ENCODE measurements around the gene CECR2.
"Not testable (repeated sequence)": the region's sequence is repeated elsewhere in the genome, so short reads cannot be mapped to it uniquely, and the experiment has no call there.

The CECR2 gene

DNA sequence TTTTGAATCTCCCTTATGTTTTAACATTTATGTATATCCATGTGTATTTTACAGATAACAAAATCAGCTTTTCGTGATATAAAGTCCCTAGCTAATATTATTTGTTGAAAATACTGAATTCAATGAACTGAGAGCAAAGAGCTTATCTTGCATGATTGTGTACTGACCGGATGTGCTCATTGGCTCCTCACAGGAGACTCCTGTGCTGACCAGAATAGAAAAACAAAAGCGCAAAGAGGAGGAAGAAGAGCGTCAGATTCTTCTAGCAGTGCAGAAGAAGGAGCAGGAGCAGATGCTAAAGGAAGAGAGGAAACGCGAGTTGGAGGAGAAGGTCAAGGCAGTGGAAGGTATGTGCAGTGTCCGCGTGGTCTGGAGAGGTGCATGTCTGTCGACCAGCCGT lies 154.7 kb downstream of the CECR2 start:
- DNase-seq: no peak

DNA sequence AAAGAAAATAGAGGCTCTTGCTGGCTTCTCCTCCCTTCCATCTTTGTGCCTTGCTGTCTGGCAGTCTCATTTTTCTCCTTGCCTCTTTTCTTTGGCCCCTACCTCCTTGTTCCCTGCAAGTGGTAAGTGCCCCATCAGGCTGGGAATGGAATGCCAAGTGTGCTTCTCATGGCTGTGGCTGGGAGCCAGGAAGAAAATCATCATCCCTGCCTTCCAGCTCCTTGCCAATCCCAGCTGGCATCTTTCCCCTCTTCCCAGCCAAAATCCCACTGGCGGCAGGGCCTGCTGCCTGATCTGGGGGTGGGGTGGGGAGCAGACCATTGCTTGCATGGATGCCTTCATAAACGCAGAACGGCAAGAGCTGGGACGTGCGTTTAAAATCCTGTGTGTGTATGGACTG lies 167.0 kb downstream of the CECR2 start:
- DNase-seq: no peak

DNA sequence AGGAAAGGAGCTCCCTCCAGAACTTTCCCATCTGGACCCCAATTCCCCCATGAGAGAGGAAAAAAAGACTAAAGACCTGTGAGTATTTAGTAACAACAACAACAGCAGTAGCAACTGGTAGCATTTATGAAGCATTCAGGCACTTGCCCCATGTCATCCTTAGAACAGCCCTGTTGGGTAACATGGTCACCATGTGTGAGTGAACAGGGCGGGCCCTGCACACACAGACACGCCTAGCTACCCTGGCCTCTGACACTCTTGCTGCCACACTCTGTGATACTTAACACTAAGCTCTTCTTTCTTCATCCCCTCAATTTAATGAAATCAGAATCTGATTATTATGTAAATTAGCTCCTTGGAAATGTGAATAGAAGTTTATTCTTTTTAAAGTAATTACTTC lies 167.9 kb downstream of the CECR2 start:
- no peak for DNase-seq

DNA sequence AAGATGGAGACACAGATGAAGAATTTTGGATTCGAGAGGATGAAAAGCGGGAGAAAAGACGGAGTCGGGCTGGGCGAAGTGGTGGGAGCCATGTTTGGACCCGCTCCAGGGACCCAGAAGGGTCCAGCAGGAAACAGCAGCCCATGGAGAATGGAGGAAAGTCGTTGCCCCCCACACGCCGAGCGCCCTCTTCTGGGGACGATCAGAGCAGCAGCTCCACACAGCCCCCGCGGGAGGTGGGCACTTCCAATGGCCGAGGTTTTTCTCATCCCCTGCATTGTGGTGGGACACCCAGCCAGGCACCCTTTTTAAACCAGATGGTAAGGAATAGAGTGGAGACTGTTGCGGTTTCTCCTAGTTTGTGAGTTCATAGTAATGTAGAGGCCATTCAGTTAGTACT lies 171.2 kb downstream of the CECR2 start:
- no peak for DNase-seq

DNA sequence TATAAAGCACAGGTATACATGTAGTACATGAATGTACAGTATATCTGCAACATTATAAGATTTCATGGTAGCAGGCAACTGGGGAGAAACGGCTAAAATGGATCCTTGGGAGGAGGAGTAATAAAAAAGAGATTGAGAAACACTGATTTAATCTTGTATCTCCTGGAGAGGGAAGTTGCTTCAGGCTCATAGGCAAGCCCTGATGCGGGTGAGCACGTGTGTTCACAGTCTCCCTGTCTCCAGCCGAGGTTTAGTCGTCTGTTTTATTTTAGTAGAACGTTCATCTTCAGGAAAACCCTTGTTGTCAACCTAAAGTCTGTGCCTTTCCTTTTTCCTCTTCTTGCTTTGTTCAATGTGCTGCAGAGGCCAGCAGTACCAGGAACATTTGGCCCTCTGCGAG lies 172.2 kb downstream of the CECR2 start:
- DNase-seq: no peak

DNA sequence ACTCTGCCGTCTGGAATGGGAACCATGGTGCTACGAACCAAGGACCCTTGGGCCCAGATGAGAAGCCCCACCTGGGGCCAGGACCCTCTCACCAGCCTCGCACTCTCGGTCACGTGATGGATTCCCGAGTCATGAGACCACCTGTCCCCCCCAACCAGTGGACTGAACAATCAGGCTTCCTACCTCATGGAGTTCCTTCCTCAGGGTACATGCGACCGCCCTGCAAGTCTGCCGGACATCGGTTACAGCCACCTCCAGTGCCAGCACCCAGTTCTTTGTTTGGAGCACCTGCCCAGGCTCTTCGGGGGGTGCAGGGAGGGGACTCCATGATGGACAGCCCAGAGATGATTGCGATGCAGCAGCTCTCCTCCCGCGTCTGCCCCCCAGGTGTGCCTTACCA lies 173.2 kb downstream of the CECR2 start:
- DNase-seq: no peak

DNA sequence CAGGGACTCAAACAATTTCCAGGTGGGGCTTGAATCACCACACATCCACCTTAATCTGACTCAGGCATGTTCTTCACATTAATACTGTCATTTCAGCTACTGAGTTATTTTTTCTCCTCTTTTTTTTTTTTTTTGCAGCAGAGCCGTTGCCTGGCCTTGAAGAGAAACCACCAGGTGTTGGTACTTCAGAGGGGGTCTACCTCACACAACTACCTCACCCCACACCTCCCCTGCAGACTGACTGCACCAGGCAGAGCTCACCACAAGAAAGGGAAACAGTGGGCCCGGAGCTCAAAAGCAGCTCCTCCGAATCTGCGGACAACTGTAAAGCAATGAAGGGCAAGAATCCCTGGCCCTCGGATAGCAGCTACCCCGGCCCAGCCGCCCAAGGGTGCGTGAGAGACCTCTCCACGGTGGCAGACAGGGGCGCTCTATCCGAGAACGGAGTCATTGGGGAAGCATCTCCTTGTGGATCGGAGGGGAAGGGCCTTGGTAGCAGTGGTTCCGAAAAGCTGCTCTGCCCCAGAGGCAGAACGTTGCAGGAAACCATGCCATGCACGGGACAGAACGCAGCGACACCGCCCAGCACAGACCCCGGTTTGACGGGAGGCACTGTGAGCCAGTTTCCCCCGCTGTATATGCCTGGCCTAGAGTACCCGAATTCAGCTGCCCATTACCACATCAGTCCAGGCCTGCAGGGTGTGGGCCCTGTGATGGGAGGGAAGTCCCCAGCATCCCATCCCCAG lies 178.9 kb downstream of the CECR2 start:
- DNase-seq: no peak

DNA sequence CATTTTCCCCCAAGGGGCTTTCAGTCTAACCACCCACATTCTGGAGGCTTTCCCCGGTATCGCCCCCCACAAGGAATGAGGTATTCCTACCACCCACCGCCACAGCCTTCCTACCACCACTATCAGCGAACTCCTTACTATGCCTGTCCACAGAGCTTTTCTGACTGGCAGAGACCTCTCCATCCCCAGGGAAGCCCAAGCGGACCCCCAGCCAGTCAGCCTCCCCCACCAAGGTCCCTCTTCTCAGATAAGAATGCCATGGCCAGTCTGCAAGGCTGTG lies 179.4 kb downstream of the CECR2 start:
- no peak for DNase-seq

DNA sequence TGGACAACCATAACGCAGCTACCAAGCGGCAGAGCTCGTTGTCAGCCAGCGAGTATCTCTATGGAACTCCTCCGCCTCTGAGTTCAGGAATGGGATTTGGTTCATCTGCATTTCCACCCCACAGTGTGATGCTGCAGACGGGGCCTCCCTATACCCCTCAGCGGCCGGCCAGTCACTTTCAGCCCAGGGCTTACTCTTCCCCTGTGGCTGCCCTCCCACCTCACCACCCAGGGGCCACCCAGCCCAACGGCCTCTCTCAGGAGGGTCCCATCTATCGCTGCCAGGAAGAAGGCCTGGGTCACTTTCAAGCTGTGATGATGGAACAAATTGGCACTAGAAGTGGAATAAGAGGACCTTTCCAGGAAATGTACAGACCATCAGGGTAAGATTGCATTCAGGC lies 179.9 kb downstream of the CECR2 start:
- DNase-seq: no peak

DNA sequence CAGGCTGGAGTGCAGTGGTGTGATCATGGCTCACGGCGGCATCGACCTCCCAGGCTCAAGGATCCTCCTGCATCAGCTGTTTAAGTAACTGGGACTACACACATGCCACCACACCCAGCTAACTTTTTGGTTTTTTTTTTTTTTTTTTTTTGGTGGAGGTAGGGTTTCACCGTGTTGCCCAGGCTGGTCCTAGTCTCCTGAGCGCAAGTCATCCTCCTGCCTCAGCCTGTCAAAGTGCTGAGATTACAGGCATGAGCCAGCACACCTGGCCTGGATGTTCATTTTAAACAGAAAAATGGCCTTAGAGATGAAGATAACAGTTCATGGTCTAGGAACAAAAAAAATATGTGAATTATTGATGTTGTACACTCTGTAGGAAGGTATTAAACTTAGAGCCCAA lies 180.4 kb downstream of the CECR2 start:
- DNase-seq: no peak

DNA sequence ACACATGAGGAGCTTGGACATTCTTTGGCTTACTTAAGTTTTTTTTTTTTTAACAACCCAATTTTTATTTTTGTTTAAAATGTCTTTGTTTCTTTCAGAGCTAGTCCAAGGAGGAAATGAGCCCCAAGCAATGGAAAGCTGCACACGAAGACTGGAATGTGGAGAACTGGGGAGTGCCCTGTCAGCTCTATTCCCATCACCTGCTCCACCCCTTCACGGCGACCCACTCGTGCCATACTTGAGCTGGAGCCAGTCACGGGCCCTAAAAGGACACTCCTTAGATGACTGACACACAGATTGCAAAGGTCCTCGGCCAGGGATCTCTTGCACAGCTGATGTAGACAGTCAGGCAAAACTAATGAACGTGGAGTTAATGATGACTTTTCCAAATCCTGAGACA lies 183.5 kb downstream of the CECR2 start:
- no peak for DNase-seq

DNA sequence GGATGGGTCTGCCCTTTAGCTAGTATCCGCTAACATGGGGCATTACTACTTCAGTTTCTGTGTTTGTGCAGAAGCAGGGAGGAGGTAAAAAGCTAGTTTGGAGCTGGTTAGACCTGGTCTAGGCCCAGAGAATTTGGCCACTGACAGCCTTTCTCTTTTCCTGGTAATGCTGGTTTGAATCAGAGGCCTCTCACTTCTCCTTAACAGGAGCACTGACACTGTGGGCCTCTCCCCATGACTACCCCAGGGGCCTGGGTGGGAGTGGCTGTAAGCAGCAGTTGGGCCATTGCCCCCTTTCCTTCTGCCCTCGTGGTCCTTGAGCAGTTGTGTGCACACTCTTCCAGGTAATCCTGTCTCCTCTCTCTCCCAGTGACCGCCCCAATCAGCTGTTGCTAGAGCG lies 185.6 kb downstream of the CECR2 start:
- no peak for DNase-seq

DNA sequence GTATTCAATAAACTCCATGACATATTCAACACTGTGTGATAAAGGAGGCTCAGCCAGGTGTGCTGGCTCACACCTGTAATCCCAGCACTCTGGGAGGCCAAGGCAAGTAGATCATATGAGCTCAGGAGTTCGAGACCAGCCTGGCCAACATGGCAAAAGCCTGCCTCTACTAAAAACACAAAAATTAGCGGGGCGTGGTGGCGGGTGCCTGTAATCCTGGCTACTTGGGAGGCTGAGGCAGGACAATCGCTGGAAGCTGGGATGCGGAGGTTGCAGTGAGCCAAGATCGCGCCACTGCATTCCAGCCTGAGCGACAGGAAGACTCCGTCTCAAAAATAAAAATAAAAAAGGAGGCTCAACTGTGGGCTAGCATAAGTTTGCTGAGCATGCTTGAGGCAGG lies 189.9 kb downstream of the CECR2 start:
- no peak for DNase-seq

DNA sequence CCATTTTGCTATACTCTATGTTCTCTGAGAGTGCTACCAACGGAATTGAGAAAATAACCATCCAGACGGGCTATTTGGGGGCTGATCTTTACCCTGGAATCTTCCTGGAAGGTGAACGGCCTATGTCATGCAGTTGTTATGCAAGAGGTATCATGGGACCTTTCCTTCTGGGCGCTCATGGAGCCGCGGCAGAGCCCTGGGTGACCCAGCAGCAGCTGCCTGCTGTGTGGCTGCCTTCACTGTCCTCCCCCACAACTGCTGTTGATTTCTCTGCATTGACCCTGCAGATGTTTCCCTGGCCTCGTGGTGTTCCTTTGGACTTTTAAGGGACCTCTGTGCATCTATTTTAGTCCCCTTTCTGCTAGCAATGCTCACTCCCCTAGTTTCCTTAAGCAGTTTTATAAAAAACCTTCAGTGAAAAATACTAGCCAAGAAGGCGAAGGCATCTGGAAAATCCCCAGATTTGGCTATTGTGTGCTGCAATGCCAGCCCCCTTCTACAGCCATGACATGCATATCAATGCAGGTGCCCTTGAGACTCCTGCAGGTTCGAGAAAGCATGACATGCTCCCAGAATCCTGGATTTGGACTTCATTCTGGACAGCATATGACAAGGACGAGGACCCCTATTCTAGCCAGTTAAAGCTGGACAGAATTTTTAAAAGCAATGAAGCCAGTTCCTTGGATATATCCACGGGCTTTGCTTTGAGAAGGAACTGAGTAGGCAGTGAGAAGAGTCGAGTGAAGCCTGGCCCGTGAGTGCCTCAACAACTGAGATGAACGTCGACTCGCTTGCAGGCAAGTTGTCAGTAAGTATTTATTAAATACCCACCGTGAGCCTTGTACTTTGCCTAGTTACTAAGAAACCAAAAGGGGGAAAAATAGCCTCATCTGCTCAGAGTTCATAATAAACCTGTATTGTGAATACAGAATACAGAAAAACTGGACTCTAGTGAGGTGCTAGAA lies 193.9 kb downstream of the CECR2 start, which contains the start of gene SLC25A18:
TSS of gene SLC25A18 (plus strand) at position 593 of the 965 bp plus-strand sequence. CDS start 16,447 bp downstream, outside the sequence.
- no peak for DNase-seq

DNA sequence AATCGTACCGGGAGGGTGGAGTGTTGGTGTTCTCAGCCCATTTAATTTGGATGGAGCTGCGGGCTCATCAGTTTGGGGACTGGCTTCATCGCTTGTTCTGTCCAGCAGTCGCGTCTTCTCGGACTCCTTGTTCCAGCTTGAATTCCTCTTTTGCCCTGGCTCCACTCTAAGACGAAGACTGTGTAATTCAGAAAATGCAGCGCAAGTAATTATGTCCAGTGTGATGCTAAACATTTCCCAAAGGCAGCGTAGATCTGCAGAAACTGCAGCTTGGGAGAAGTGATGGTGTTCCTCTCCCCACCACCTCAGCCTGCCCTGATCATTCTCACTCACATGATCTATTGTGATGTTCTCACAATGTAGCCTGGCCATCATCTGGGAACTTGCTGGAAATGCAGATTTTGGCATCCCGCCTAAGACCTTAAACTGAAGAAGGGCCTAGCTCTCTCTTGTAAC lies 194.7 kb downstream of the CECR2 start:
- DNase-seq: no peak

DNA sequence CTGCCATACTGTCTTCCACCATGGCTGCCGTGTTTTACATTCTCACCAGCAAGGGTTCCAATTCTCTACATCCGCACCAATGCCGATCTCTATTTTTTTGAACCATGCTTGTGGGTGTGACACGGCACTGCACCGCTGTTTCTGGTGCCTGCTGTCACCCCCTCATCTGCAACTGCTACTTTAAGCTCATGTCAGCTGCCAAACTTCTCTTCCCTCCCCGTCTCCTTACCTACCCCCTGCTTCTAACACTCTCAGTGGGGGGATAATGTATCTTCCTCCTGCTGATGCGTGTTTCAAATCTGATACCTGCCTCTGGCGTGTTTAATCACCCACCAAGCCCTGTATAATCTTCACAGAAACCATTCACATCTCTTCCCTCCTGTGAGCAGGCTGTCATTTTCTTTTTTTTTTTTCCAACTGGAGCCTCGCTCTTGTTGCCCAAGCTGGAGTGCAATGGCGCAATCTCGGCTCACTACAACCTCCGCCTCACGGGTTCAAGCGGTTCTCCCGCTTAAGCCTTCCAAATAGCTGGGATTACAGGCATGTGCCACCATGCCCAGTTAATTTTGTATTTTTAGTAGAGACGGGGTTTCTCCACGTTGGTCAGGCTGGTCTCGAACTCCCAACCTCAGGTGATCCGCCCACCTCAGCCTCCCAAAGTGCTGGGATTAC lies 196.9 kb downstream of the CECR2 start:
- DNase-seq: not testable (repeated sequence)

DNA sequence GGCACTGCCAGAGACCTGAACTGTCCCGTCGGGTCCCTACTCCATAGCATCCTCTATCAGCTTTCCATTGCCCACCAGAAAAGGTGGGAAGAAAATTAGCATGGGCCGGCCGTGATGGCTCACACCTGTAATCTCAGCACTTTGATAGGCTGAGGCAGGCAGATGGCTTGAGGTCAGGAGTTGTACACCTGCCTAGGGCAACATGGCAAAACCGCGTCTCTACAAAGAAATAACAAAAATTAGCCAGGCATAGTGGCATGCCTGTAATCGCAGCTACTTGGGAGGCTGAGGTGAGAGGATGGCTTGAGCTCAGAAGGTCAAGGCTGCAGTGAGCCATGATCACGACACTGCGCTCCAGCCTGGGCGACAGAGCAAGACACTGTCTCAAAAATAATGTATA lies 197.5 kb downstream of the CECR2 start:
- no peak for DNase-seq

DNA sequence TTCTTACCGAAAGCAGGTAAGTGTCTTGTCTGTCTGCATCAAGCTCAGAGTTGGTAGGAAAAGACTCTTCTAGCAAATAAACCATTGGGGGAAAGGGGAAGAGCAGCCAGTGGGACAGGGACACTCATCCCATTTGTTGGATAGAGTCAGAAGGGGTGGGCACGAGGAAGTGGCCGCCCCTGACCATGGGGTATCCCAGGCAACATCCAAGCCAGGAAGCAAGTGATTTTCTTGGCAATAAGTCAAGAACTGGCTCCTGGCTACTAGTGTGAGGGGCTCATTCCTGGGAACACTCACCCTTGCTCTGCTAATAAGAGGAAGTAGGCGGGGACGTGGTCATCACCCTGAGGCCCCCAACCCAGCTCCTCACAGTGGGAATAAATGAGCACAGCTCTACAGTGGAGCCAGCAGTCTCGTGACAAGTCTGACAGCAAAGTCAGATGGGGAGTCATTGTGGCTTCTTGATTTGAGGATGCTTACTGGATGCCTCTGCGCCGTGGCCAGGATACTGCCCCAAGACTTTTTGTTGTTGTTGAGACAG lies 200.8 kb downstream of the CECR2 start:
- DNase-seq: no peak

DNA sequence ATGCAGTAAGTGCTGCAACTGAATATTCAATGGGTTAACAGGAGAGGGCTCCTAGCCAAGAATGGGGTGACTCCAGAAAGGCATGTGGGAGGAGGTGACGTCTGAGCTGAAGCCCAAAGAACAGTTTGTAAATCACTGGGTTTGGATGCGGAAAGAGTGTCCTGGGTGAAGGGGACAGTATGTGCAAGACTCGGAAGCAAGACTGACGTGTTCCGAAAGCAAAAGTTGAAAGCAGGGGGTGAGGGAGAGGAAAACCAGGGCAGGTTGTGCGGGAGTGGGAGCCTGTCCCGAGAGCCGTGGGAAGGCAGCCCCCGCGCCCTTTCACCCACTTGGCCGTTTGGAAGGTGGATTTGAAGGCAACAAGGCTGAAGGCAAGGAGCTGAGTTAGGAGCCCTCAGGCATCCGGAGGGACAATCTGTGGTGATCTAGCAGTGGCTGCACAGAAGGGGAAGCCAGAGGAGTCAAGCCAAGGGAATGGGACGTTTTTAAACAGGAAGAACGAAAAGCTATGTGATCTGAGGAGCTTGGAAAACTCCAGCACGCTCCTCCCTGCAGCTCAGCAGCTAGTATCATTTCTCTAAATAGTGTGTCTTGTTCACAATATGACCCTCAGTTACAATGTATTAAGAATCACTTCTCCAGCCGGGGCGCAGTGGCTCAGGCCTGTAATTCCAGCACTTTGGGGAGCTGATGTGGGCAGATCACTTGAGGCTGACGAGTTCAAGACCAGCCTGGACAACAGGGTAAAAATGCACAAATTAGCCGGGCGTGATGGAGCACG lies 201.8 kb downstream of the CECR2 start:
- no peak for DNase-seq

DNA sequence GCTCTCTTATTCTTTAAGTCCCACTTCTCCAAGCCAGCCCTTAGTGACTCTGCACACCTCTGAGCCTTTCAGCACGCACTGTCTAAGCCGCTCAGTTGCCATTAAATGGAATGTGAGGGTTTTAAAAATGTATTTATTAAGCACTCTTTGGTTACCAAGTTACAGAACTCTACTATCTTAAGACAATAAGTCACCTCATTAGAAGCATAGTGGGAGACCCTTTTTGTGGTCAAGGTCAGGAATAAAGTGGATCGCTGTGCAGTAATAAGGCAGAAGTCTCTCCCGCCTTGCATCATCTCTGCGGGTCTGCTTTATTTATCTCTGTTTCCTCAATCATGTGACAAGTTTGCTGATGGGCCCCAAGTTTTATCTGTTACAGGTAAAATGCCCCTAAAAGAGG lies 205.9 kb downstream of the CECR2 start:
- no peak for DNase-seq

DNA sequence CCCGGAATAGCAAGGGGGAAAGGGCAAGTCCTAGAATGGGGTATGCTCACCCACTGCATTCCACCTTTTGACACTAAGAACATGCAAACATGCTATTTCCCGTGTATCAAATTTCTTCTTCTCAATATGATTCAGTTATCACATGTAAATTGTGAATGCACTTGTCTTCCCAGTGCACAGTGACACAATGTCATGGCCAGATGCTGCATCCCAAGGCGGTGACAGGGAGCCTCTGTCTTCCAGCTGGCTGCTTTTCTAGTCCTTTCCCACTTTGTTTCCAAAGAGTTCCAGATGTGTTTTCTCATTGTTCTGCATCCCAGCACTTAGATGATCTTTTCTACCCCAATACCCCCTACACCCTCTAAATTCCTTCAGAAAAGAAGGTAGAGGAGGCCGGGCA lies 206.4 kb downstream of the CECR2 start:
- no peak for DNase-seq

DNA sequence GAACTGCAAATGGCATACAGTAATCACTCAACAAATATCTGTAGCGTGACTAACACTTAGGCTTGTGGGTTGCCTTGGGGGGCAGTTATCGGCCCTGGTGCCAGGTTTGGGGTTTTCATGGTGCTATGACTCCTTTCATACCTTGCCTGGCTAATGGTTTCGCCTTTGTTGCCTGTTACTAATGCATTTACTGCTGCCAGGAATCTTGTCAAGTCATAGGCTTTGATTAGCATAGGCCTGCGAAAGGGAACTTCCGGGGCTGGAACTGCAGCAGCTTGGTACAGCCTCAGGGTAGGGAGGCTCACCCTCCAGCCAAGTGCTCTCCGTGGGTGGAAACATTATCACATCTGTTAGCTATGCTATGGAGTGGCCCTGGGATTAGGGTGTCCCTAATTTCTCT lies 207.2 kb downstream of the CECR2 start:
- DNase-seq: no peak
